HG03196 (cell line): Measurements from ENCODE around the gene DIDO1.

Source experiments
- ATAC-seq: cut with Tn5 transposase; IDR thresholded peaks from one replicate; pipeline ENCODE4 v1.9.1; 2021; ENCODE audit not compliant: unreplicated experiment

DIDO1 gene

DNA sequence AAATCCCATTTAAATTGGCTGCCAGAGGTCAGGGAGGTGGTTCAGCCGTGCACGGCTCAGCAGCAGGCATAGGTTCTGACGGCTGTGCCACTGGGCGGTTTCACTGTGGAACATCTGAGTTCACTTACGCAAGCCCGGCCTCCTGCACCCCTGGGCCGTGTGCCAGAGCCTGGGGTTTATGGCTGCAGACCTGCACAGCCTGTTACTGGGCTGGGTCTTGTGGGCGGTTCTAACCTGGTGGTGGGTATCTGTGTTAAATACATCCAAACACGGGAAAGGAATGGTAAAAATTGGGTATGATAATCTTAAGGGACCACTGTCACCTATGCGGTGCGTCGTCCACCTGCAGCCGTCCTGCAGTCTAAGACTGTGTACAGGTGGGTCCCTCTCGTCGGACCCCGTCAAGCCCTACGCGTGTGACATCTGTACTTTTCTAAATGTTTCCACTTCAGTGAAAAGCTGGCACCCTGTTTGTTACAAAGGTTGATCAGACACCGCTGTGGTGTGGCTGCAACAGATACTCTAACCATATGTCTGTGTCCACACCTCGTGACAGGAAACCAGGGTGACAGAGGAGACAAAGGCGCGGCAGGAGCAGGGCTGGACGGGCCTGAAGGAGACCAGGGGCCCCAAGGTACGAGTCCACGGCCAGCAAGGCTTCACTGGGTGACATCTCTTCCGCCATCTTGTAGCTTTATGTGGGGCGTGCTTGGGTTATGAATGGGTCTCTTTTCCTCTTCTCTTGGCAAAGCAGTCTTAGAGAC lies 88.0 kb downstream of the DIDO1 start:
- ATAC-seq, result peak; percentile 60

DNA sequence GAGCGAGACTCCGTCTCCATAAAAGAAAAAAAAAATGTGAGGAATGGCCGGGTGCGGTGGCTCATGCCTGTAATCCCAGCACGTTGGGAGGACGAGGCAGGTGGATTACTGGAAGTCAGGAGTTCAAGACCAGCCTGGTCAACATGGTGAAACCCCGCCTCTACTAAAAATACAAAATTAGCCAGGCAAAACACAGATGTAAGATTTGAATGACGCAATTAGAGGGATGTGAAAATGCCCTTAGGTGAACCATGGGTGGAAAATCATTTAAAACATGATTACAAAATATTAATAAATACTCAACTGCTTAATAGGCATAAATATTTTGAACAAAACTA lies 88.5 kb downstream of the DIDO1 start:
- peak; percentile 12 for ATAC-seq

DNA sequence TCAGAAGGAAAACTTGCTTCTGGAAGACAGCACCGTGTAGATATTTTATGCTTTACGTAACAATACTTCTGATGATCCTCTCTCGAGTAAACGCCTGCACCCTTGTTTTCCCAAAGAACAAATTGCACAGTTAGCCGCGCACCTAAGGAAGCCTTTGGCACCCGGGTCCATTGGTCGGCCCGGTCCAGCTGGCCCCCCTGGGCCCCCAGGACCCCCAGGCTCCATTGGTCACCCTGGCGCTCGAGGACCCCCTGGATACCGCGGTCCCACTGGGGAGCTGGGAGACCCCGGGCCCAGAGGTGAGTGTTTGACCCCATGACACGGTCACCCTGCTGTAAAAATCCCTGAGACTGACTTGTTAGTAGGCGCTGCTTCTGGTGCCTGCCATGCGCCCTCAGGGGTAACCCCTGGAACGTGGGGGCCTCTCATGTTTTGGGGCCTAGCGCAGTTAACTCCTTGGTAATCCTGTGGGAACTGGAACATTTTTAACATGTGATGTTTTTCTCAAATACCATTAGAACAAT lies 89.3 kb downstream of the DIDO1 start:
- no peak for ATAC-seq

DNA sequence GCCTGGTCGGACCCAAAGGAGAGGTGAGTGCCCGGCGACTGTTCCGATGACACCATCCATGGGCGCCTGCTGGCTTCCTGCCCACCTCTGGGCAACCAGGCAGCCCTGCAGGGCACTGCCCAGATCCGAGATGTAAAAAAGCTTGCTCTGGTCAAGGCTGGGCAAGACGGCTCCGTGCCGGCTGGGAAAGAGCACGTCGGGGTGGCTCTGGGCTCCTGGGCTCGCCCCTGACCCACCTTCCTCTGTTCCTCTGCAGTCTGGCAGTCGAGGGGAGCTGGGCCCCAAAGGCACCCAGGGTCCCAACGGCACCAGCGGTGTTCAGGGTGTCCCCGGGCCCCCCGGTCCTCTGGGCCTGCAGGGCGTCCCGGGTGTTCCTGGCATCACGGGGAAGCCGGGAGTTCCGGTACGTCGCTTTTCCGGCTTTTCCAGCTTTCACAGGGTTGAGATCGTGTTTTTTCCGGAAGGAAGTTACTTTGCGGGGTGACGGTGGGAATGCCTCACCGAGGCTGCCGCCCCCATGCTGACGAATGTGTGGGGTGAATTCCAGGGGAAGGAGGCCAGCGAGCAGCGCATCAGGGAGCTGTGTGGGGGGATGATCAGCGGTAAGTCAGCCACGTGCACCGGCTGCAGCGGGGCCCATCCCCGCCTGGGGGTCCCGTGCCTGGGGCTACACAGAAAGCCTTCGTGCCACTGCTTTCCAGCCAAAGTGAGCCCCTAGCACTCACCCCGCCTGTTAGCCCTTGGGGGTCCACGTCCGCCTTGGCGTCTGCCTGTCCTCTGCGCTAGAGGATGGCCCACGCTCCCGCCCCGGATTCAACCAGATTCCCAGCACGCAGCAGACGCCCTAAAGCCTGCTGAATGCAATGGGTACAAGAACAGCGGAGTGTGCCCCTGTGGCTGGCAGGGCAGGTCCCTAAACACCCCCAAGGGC lies 90.1 kb downstream of the DIDO1 start:
- no peak for ATAC-seq

DNA sequence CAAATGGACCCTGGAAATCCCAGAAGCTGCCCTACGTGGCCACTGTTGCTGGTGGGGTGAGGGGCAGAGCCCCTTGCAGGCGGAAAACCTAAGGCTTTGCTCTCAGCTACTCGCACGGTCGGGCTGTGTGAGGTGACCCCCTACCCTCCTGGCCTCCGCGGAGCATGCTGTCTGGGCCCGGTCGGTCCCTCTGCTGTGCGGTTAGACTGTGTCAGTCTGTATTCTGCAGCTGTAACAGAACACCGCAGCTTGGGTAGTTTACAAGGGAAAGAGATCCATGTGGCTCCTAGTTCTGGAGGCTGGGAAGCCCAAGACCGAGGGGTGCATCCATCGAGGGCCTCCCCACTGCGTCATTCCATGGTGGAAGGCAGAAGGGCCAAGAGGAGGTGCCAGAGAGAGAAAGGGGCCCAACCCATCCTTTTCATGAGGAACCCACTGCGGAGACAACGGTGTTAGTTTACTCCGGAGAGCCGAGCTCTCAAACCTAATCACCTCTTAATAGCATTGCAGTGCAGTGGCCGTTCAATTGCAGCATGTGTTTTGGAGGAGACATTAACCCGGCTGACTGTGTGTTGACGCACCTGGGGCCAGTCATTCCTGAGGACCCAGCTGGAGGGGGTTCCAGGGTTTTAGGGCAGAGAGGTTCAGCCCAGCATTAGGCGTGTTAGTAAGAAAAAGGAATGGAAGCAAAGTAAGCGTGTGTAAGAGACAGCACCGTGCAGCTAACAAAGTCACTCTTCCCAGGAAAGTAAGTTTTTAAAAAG lies 91.2 kb downstream of the DIDO1 start:
- ATAC-seq, result no peak

DNA sequence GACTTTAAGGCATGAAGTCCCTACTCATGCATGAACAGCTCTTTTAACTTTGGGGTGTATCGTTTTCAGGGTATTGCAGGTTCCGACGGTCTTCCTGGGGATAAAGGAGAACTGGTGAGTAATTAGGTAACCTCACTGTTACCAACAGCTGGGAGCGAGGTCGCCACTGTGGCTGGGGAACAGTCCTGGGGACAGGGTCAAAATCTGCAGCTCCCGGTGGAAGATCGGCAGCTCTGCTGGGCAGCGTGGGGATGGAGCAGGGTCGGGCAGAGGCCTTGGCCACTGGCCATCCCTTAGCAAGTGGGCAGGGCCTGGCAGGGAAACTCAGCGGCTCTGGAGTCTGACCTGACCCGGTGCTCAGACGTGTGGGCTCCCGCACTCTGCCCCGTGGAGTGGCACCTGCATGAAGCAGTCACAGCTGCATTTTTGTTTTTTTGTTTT lies 93.3 kb downstream of the DIDO1 start:
- ATAC-seq, result no peak

DNA sequence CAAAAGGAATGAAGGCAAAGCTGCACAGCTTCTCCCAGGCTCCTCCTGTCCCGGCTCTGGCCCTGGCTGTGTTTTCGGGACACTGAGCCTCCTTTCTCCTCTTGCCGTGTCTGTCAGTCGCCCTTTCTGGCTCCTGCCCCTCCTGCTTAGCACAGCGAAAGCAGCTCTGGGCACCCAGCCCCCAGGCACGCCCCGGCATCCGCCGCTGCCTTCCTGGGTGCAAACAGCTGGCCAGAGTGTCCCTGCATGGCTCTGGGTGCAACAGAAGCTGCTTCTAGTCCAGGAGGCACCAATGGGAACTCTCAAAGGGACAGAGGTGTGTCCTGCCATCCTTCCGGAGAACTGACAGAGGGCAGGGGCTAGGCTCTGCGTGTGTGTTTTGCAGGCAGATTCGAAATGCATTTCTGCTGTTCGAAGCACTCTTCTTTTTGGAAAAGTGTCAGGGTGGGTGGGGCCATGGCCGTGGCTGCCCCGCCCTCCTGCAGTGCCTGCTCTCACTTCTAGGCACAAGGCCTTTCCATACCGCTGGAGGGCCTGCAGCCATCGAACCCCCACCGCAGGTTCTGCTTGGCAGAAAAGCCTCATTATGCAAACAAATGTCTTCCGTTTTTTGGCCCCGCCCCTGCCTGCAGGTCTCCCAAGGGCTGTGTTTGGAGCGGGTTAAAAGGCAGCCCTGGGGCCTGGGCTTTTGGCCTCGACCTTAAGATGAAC lies 93.9 kb downstream of the DIDO1 start:
- ATAC-seq, result no peak

DNA sequence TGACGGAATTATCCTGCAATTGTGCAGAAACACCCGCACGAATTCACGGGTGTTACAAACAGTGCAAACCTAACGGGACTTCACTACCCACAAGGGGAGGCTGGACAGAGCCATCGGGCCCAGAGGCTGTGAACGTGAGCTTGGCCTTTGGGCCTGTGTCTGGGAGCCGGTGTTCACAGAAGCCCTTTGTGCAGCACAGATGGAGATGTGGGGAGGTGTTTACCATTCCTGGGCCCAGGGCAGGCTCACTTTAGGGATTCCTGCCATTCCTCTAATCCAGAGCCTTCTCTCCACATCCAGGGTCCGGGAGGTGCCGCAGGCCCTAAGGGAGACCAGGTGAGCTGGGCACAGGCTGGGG lies 94.5 kb downstream of the DIDO1 start:
- ATAC-seq, result no peak

DNA sequence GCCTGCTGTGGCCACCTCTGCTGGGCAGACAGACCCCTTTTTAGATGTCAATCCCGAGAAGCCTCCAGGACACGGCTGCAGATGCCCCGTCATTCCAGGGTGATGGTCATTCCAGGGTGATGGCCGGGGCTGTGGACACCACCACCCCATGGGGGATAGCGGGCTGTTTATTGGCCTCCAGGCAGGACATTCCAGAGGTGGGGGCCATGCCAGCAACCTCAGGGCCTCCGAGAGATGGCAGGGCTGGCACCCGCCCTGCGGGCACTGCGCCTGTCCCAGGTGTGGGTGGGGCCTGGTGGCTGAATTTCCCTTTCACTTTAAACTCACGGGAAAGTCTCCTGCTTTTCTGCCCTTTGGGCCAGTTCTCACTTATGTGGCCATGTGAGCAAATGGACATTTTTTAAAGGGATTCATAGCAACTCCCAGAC lies 94.9 kb downstream of the DIDO1 start:
- no peak for ATAC-seq

DNA sequence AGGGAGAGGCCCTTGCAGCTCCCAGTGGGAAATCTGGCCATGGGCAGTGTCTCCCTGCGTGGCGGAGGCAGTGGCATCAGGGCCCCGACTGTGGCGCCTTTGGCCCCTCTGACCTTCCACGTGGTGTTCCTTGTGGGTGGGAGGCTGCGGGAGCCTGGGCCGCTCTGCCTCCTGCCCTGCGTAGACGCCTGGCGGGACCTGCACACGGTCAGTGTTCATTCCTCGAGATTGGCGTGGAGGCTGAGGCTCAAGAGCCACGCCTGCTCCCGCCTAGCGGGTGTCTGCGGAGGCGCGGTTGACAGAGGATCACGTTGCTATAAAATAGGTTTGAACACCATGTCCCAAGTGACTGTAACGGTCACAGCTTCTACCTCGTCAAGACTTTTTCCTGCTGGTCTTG lies 95.5 kb downstream of the DIDO1 start:
- ATAC-seq, result no peak

DNA sequence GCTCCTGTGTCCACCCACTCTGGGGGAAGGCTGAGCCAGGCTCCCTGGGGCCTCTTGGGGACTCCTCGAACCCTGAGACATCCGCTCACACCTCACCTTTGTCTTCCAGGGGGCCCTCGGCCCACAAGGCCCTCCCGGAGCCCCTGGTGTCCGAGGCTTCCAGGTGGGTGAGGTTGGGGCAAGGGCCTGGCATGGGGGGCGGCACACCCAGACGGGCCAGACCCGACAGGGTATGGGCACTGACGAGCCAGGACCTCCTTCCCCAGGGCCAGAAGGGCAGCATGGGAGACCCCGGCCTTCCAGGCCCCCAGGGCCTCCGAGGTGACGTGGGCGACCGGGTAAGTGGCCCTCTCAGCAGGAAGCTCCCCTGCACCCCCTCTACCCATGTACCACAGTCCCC lies 96.1 kb downstream of the DIDO1 start:
- ATAC-seq, result no peak

DNA sequence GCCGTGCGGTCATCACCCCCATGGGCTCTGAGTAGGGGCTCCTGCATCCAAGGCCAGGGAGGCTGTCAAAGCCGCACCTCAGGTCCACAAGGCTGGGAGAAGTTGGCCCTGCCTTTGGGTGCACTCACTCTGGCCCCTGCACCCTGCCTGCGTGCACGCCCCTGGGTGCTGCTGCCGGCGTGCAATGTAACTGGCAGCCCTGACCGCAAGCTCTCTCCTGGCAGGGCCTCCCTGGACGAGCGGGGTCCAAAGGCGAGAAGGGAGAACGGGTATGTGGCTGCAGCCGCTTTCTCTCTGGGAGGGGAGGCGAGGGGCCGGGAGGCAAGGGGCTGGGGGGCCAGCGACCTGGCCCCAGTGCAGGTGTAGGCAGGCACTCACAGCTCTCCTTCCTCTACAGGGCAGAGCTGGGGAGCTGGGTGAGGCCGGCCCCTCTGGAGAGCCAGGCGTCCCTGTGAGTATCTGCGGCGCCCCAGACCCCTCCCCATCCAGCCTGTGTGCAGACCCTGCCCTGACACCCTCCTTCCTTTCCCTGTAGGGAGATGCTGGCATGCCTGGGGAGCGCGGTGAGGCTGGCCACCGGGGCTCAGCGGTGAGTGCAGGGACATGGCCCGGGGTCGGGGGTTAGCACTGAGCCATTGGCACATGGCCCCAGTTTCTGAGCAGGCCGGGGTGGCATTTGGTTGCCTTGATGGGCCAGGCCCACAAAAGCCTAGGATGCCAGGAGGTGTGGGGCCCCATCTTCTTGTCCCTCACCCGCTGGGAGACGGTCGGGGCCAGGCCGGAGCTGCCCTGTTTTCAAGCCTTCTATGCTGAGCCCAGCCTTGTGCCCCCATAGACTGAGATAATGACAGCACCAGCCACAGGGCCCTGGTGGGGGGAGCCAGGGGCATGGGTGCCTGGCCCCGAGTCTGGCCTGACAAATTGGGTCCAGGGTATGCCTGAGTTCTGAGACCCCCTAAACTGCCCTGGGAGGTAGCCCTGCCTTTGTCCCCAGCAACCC lies 96.8 kb downstream of the DIDO1 start:
- no peak for ATAC-seq

DNA sequence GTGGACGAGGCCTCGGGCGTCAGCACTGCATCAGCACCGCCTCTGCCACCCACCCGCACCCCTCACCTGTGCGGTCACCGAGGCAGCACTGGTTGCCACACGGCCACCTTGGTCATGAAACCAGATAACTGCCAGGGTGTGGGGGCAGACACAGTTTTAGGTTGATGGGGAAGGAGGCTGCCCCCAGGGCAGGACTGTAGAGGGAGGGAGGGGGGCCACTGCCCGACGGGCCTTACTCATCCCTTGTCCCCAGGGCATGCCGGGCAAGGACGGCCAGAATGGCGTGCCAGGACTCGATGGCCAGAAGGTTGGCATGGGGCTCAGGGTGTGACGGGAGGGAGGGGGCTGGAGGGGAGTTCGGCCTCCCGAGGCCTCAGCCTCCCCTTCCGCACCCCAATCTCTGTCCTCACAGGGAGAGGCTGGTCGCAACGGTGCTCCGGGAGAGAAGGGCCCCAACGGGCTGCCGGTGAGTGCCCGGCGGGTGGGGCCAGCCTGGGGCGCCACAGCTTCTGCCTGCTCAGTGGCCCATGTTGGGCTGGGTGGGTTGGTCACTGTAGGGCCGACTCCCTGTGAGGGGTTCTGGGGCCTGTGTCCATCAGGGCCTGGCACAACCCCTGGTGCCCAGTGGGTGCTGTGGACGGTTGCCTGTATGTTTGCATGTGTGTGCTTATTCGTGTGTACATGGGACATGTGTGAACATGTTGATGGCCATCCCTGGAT lies 97.6 kb downstream of the DIDO1 start:
- ATAC-seq, result no peak

DNA sequence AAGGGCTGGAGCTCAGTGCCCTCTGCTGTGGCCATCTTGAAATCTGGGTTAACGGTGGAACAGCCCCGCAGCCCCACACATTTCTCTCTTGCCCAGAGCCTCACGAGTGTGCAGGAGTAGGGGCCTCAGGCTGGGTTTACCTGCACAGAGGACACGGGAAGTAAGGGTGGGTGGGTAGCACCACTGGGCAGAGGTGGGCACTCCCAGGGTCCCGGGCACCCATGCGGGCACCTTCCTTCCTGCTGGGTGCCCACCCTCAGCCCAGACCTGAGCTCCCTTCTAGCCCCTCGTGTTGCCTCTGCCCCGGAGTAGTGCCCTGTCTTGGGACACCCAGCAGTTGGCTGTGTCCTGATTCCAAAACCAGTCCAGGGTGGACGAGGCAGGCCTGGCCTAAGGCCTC lies 98.3 kb downstream of the DIDO1 start:
- ATAC-seq, result no peak
